ENCODE data around the gene CNTN3.

CNTN3 gene

GRCh38 chr3:74614107-74614967 lies at the start of gene CNTN3:
TSS of gene CNTN3 (minus strand) at chr3:74614659. CDS start at chr3:74521112, 93,547 bp downstream.
- peak; percentile 6 for DNase-seq

GRCh38 chr3:74663178-74663577 lies 48.7 kb upstream of the CNTN3 start:
- DNase-seq, result no peak

GRCh38 chr3:74661672-74662071 lies 47.2 kb upstream of the CNTN3 start:
- DNase-seq, result no peak

GRCh38 chr3:74651885-74652284 lies 37.4 kb upstream of the CNTN3 start:
- DNase-seq, result no peak

GRCh38 chr3:74651292-74651691 lies 36.8 kb upstream of the CNTN3 start:
- DNase-seq, result no peak

GRCh38 chr3:74648107-74648506 lies 33.6 kb upstream of the CNTN3 start:
- no peak for DNase-seq

GRCh38 chr3:74646094-74646493 lies 31.6 kb upstream of the CNTN3 start:
- DNase-seq, result no peak

GRCh38 chr3:74643636-74644035 lies 29.2 kb upstream of the CNTN3 start:
- DNase-seq, result no peak

GRCh38 chr3:74642876-74643275 lies 28.4 kb upstream of the CNTN3 start:
- no peak for DNase-seq

GRCh38 chr3:74640211-74640610 lies 25.8 kb upstream of the CNTN3 start:
- DNase-seq, result no peak

GRCh38 chr3:74639681-74640080 lies 25.2 kb upstream of the CNTN3 start:
- DNase-seq, result no peak

- no peak for DNase-seq
These were observed 22.5 kb upstream of the CNTN3 start for GRCh38 chr3:74636981-74637380.

GRCh38 chr3:74633021-74633420 lies 18.6 kb upstream of the CNTN3 start:
- DNase-seq, result no peak

- no peak for DNase-seq
These were observed 17.1 kb upstream of the CNTN3 start for GRCh38 chr3:74631351-74632140.

- DNase-seq, result no peak
These were observed 16.1 kb upstream of the CNTN3 start for GRCh38 chr3:74630602-74631001.

- DNase-seq, result no peak
These were observed 11.6 kb upstream of the CNTN3 start for GRCh38 chr3:74626011-74626410.

- DNase-seq, result no peak
These were observed 9.8 kb upstream of the CNTN3 start for GRCh38 chr3:74624301-74624700.

- no peak for DNase-seq
These were observed 8.9 kb upstream of the CNTN3 start for GRCh38 chr3:74623261-74623836.

- no peak for DNase-seq
These were observed 7.1 kb upstream of the CNTN3 start for GRCh38 chr3:74621581-74621980.

GRCh38 chr3:74617776-74618175 lies 3.3 kb upstream of the CNTN3 start:
- no peak for DNase-seq

GRCh38 chr3:74613521-74614106 lies 845 bp downstream of the CNTN3 start:
- DNase-seq, result no peak

- DNase-seq, result no peak
These were observed 1.4 kb downstream of the CNTN3 start for GRCh38 chr3:74613060-74613459.

GRCh38 chr3:74611206-74611605 lies 3.3 kb downstream of the CNTN3 start:
- DNase-seq, result no peak

Data from COR-L47 (cell line).